ENCODE results near the gene CCDC192.

DNA sequence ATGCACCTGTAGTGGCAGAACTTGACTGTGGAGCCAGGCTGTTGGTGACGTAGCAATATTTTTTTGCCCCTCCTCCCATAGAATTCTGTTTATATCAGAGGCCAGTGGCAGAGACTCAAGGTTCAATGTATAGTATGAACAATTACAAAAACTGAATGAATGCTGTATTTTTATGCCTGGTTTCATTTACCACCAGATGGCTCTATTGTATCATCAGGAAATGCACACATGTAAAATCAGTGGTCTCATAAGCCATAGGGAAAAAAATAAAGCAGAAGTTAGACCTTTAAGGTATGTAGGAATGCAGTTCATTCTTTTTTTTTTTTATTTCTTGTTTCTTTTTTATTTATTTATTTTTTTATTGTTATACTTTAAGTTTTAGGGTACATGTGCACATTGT is 43.6 kb downstream of the CCDC192 start:
- TF ChIP-seq, protein P1, sequence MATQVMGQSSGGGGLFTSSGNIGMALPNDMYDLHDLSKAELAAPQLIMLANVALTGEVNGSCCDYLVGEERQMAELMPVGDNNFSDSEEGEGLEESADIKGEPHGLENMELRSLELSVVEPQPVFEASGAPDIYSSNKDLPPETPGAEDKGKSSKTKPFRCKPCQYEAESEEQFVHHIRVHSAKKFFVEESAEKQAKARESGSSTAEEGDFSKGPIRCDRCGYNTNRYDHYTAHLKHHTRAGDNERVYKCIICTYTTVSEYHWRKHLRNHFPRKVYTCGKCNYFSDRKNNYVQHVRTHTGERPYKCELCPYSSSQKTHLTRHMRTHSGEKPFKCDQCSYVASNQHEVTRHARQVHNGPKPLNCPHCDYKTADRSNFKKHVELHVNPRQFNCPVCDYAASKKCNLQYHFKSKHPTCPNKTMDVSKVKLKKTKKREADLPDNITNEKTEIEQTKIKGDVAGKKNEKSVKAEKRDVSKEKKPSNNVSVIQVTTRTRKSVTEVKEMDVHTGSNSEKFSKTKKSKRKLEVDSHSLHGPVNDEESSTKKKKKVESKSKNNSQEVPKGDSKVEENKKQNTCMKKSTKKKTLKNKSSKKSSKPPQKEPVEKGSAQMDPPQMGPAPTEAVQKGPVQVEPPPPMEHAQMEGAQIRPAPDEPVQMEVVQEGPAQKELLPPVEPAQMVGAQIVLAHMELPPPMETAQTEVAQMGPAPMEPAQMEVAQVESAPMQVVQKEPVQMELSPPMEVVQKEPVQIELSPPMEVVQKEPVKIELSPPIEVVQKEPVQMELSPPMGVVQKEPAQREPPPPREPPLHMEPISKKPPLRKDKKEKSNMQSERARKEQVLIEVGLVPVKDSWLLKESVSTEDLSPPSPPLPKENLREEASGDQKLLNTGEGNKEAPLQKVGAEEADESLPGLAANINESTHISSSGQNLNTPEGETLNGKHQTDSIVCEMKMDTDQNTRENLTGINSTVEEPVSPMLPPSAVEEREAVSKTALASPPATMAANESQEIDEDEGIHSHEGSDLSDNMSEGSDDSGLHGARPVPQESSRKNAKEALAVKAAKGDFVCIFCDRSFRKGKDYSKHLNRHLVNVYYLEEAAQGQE (IDR thresholded peaks at IDR 0.05; ENCODE audit: borderline replicate concordance) = no peak
- TF ChIP-seq POLR2AphosphoS5 (IDR thresholded peaks at IDR 0.05) = no peak
- TF ChIP-seq, protein P2, sequence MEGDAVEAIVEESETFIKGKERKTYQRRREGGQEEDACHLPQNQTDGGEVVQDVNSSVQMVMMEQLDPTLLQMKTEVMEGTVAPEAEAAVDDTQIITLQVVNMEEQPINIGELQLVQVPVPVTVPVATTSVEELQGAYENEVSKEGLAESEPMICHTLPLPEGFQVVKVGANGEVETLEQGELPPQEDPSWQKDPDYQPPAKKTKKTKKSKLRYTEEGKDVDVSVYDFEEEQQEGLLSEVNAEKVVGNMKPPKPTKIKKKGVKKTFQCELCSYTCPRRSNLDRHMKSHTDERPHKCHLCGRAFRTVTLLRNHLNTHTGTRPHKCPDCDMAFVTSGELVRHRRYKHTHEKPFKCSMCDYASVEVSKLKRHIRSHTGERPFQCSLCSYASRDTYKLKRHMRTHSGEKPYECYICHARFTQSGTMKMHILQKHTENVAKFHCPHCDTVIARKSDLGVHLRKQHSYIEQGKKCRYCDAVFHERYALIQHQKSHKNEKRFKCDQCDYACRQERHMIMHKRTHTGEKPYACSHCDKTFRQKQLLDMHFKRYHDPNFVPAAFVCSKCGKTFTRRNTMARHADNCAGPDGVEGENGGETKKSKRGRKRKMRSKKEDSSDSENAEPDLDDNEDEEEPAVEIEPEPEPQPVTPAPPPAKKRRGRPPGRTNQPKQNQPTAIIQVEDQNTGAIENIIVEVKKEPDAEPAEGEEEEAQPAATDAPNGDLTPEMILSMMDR (IDR thresholded peaks at IDR 0.05; ENCODE audit: poor library complexity, severe bottlenecking) = peak; percentile 70
- TF ChIP-seq RAD21 (conservative IDR thresholded peaks at IDR 0.05) = peak; percentile 81
- TF ChIP-seq EP300 (conservative IDR thresholded peaks at IDR 0.05; ENCODE audit: poor library complexity, severe bottlenecking) = no peak
- no peak for TF ChIP-seq EZH2 (IDR thresholded peaks at IDR 0.05; ENCODE audit: borderline replicate concordance, insufficient read depth, low read length, poor library complexity, severe bottlenecking)
- TF ChIP-seq MXI1 (conservative IDR thresholded peaks at IDR 0.05; ENCODE audit: poor library complexity, severe bottlenecking) = no peak
- no peak for TF ChIP-seq TAF1 (IDR thresholded peaks at IDR 0.05; ENCODE audit: low read depth)

Measured in neural cell (in vitro differentiated cells).